WTC11 (cell line): ENCODE measurements around the gene DCTN2. TPM values are rescaled to one million over a fixed set of nuclear protein-coding genes. Genes with fewer than 3 reads are reported as not detected.

ENCODE experiments used
- ATAC-seq: fragments of 200-7000 bp; cut with Tn5 transposase; 2 replicates; pipeline ENCODE4 v1.10.0; 2021; ENCODE audit warnings: mild to moderate bottlenecking, moderate library complexity
- CTCF ChIA-PET: fragments of 300-600 bp; sonication (Branson Sonifier 250); formaldehyde crosslinking; loops from one replicate; lab custom pipeline; 2021; ENCODE audit warnings: antibody characterized with exemption; lab: Charles Lee
- POLR2A ChIA-PET: fragments of 350-600 bp; sonication (Branson Sonifier 250); formaldehyde crosslinking; loops from one replicate; lab custom pipeline; 2021; ENCODE audit warnings: antibody characterized with exemption; lab: Charles Lee
- DNase-seq: peaks from one replicate; pipeline ENCODE4 v3.0.0; 2021; ENCODE audit warnings: low spot score
- H3K27ac Mint-ChIP-seq: 2 replicates; pipeline ENCODE4 v1.8.0; 2021; ENCODE audit warnings: mixed read lengths
- H3K27me3 Mint-ChIP-seq: 2 replicates; pipeline ENCODE4 v1.8.0; 2021; ENCODE audit warnings: low read depth, mild to moderate bottlenecking, moderate library complexity, mixed read lengths
- H3K36me3 Mint-ChIP-seq: 2 replicates; pipeline ENCODE4 v1.8.0; 2021; ENCODE audit warnings: mixed read lengths
- H3K4me1 Mint-ChIP-seq: 2 replicates; pipeline ENCODE4 v1.8.0; 2022; ENCODE audit warnings: mixed read lengths
- H3K4me3 Mint-ChIP-seq: 2 replicates; pipeline ENCODE4 v1.8.0; 2021; ENCODE audit warnings: mild to moderate bottlenecking, moderate library complexity, mixed read lengths
- H3K9me3 Mint-ChIP-seq: 2 replicates; pipeline ENCODE4 v1.8.0; 2021; ENCODE audit warnings: mixed read lengths
- CBFB ChIP-seq: sonication (generic); formaldehyde crosslinking; IDR thresholded peaks from 2 replicates; pipeline ENCODE4 v1.8.1; 2022; ENCODE audit warnings: mild to moderate bottlenecking, low read depth, missing genetic modification reagents
- CREM ChIP-seq: sonication (generic); formaldehyde crosslinking; IDR thresholded peaks from 2 replicates; pipeline ENCODE4 v1.8.1; 2022; ENCODE audit warnings: mild to moderate bottlenecking, missing genetic modification reagents, moderate library complexity
- ELF4 ChIP-seq: sonication (generic); formaldehyde crosslinking; IDR thresholded peaks from 2 replicates; pipeline ENCODE4 v1.8.1; 2022; ENCODE audit warnings: low read depth, mild to moderate bottlenecking, moderate library complexity, missing genetic modification reagents
- ETV6 ChIP-seq: sonication (generic); formaldehyde crosslinking; IDR thresholded peaks from 2 replicates; pipeline ENCODE4 v1.8.1; 2022; ENCODE audit warnings: mild to moderate bottlenecking, missing genetic modification reagents
- FOXP1 ChIP-seq: sonication (generic); formaldehyde crosslinking; IDR thresholded peaks from 2 replicates; pipeline ENCODE4 v1.8.0; 2022; ENCODE audit warnings: missing genetic modification reagents, mild to moderate bottlenecking, moderate library complexity, borderline replicate concordance
- GRHL2 ChIP-seq: fragments of 250-450 bp; sonication (Bioruptor Pico); IDR thresholded peaks from 2 replicates; pipeline ENCODE4 v1.8.0; 2022; ENCODE audit warnings: mild to moderate bottlenecking, moderate library complexity; ENCODE audit not compliant: insufficient replicate concordance, severe bottlenecking
- IRF2 ChIP-seq: sonication (generic); formaldehyde crosslinking; IDR thresholded peaks from 2 replicates; pipeline ENCODE4 v1.8.0; 2022; ENCODE audit warnings: low read depth, missing genetic modification reagents, borderline replicate concordance
- MYBL2 ChIP-seq: sonication (generic); formaldehyde crosslinking; IDR thresholded peaks from 2 replicates; pipeline ENCODE4 v1.8.1; 2023; ENCODE audit warnings: mild to moderate bottlenecking, moderate library complexity, missing genetic modification reagents
- OVOL2 ChIP-seq: fragments of 250-450 bp; sonication (Bioruptor Pico); IDR thresholded peaks from 2 replicates; pipeline ENCODE4 v1.9.0; 2021; ENCODE audit warnings: mild to moderate bottlenecking, borderline replicate concordance
- RELA ChIP-seq: sonication (generic); formaldehyde crosslinking; IDR thresholded peaks from 2 replicates; pipeline ENCODE4 v1.8.1; 2022; ENCODE audit warnings: missing genetic modification reagents, mild to moderate bottlenecking, borderline replicate concordance
- TEAD1 ChIP-seq: sonication (generic); formaldehyde crosslinking; IDR thresholded peaks from 2 replicates; pipeline ENCODE4 v1.8.0; 2022; ENCODE audit warnings: mild to moderate bottlenecking, missing genetic modification reagents
- ZNF317 ChIP-seq: sonication (generic); formaldehyde crosslinking; IDR thresholded peaks from 2 replicates; pipeline ENCODE4 v1.8.1; 2023; ENCODE audit warnings: low read depth, mild to moderate bottlenecking, moderate library complexity, missing genetic modification reagents, borderline replicate concordance
- total RNA-seq: library from RNA; stranded (reverse); gene quantifications from 3 replicates; pipeline ENCODE4 v1.2.3, GENCODE V29; 2021
- TF ChIP-seq, protein P1 (sequence below): fragments of 250-450 bp; sonication (Bioruptor Pico); IDR thresholded peaks from 2 replicates; pipeline ENCODE4 v1.9.0; 2021; ENCODE audit warnings: moderate library complexity, mild to moderate bottlenecking, inconsistent platforms, borderline replicate concordance
- TF ChIP-seq, protein P2 (sequence below): sonication (generic); formaldehyde crosslinking; IDR thresholded peaks from 2 replicates; pipeline ENCODE4 v1.8.1; 2023; ENCODE audit warnings: mild to moderate bottlenecking, missing genetic modification reagents, moderate library complexity
- TF ChIP-seq, protein P3 (sequence below): sonication (generic); formaldehyde crosslinking; IDR thresholded peaks from 2 replicates; pipeline ENCODE4 v1.8.0; 2023; ENCODE audit warnings: missing genetic modification reagents
- TF ChIP-seq, protein P4 (sequence below): fragments of 250-450 bp; sonication (Bioruptor Pico); IDR thresholded peaks from 2 replicates; pipeline ENCODE4 v1.9.0; 2021; ENCODE audit warnings: mild to moderate bottlenecking
- TF ChIP-seq, protein P5 (sequence below): fragments of 250-450 bp; sonication (Bioruptor Pico); IDR thresholded peaks from 2 replicates; pipeline ENCODE4 v1.9.0; 2021; ENCODE audit warnings: mild to moderate bottlenecking
- TF ChIP-seq, protein P6 (sequence below): sonication (generic); formaldehyde crosslinking; conservative IDR thresholded peaks from 2 replicates; pipeline ENCODE4 v1.8.1; 2022; ENCODE audit warnings: mild to moderate bottlenecking, missing genetic modification reagents
- TF ChIP-seq, protein P7 (sequence below): sonication (generic); formaldehyde crosslinking; IDR thresholded peaks from 2 replicates; pipeline ENCODE4 v1.8.0; 2023; ENCODE audit warnings: mild to moderate bottlenecking, missing genetic modification reagents
- TF ChIP-seq, protein P8 (sequence below): sonication (generic); formaldehyde crosslinking; IDR thresholded peaks from 2 replicates; pipeline ENCODE4 v1.8.1; 2023; ENCODE audit warnings: mild to moderate bottlenecking, missing genetic modification reagents
- TF ChIP-seq, protein P9 (sequence below): sonication (generic); formaldehyde crosslinking; IDR thresholded peaks from 2 replicates; pipeline ENCODE4 v1.8.0; 2022; ENCODE audit warnings: mild to moderate bottlenecking, missing genetic modification reagents

DCTN2 gene
- total RNA-seq, 1 experiment from 2014 or later = 93.5 TPM

DNA sequence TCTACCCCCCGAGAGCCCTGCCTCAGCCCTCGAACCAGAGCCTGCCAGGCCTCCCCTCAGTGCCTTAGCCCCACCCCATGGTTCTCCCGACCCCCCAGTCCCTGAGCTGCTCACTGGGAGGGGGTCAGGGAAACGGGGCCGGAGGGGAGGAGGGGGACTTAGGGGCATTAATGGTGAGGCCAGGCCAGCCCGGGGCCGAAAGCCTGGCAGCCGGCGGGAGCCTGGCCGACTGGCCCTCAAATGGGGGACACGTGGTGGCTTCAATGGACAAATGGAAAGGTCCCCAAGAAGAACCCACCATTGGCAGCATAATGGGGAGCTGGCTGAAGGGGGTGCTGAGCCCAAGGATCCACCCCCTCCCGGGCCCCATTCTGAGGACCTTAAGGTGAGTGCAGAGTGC, 18.8 kb downstream of the DCTN2 start:
- Mint-ChIP-seq H3K36me3 (peaks cover 38% of the 10 kb centered on the region), H3K4me1 (peaks cover 14% of the 10 kb centered on the region), H3K9me3 (no peaks in the 10 kb centered on the region), H3K27me3 (no peaks in the 10 kb centered on the region), H3K4me3 (no peak overlapping the region), H3K27ac (no peak overlapping the region)
- ChIA-PET CTCF (interaction anchor here (1.4 kb wide), 1 partner anchor 55 kb away, joined by 3 read pairs; no protein-coding TSS in a partner anchor), POLR2A (interaction anchor here (1.0 kb wide), 1 partner anchor 8 kb away, joined by 3 read pairs; no protein-coding TSS in a partner anchor)
- ATAC-seq (no peak), DNase-seq (no peak)
- TF ChIP-seq GRHL2 (CRISPR knock-in tag) = no peak
- TF ChIP-seq MYBL2 (CRISPR knock-in tag) = no peak
- TF ChIP-seq, protein P1, sequence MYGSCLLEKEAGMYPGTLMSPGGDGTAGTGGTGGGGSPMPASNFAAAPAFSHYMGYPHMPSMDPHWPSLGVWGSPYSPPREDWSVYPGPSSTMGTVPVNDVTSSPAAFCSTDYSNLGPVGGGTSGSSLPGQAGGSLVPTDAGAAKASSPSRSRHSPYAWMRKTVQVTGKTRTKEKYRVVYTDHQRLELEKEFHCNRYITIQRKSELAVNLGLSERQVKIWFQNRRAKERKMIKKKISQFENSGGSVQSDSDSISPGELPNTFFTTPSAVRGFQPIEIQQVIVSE (CRISPR knock-in tag) = no peak
- TF ChIP-seq, protein P2, sequence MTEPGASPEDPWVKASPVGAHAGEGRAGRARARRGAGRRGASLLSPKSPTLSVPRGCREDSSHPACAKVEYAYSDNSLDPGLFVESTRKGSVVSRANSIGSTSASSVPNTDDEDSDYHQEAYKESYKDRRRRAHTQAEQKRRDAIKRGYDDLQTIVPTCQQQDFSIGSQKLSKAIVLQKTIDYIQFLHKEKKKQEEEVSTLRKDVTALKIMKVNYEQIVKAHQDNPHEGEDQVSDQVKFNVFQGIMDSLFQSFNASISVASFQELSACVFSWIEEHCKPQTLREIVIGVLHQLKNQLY (CRISPR knock-in tag) = no peak
- TF ChIP-seq, protein P3, sequence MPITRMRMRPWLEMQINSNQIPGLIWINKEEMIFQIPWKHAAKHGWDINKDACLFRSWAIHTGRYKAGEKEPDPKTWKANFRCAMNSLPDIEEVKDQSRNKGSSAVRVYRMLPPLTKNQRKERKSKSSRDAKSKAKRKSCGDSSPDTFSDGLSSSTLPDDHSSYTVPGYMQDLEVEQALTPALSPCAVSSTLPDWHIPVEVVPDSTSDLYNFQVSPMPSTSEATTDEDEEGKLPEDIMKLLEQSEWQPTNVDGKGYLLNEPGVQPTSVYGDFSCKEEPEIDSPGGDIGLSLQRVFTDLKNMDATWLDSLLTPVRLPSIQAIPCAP = no peak
- TF ChIP-seq, protein P4, sequence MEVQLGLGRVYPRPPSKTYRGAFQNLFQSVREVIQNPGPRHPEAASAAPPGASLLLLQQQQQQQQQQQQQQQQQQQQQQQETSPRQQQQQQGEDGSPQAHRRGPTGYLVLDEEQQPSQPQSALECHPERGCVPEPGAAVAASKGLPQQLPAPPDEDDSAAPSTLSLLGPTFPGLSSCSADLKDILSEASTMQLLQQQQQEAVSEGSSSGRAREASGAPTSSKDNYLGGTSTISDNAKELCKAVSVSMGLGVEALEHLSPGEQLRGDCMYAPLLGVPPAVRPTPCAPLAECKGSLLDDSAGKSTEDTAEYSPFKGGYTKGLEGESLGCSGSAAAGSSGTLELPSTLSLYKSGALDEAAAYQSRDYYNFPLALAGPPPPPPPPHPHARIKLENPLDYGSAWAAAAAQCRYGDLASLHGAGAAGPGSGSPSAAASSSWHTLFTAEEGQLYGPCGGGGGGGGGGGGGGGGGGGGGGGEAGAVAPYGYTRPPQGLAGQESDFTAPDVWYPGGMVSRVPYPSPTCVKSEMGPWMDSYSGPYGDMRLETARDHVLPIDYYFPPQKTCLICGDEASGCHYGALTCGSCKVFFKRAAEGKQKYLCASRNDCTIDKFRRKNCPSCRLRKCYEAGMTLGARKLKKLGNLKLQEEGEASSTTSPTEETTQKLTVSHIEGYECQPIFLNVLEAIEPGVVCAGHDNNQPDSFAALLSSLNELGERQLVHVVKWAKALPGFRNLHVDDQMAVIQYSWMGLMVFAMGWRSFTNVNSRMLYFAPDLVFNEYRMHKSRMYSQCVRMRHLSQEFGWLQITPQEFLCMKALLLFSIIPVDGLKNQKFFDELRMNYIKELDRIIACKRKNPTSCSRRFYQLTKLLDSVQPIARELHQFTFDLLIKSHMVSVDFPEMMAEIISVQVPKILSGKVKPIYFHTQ = no peak
- TF ChIP-seq, protein P5, sequence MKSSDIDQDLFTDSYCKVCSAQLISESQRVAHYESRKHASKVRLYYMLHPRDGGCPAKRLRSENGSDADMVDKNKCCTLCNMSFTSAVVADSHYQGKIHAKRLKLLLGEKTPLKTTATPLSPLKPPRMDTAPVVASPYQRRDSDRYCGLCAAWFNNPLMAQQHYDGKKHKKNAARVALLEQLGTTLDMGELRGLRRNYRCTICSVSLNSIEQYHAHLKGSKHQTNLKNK (CRISPR knock-in tag) = no peak
- no peak for TF ChIP-seq IRF2 (CRISPR knock-in tag)
- TF ChIP-seq ETV6 (CRISPR knock-in tag) = no peak
- no peak for TF ChIP-seq CREM (CRISPR knock-in tag)
- TF ChIP-seq, protein P6, sequence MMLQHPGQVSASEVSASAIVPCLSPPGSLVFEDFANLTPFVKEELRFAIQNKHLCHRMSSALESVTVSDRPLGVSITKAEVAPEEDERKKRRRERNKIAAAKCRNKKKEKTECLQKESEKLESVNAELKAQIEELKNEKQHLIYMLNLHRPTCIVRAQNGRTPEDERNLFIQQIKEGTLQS = no peak
- TF ChIP-seq OVOL2 = no peak

DNA sequence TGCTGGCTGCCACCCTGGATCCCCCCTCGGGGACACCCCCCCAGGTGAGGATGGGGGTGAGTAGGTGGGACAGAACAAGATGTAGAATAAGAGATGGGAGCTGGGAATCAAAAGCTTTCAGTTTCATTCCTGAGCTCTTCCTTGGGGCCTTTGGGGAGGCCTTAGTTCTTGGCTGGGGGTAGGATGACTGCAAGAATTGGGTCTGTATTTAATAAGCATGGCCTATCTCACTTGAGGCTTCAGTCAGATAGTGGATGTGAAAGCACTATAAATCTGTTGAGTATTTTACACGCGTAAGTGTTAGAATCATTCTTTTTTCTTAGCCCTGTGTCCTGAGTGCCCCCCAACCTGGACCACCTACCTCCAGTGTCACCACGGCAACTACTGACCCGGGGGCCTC, 19.8 kb downstream of the DCTN2 start:
- no peak for DNase-seq
- H3K36me3 Mint-ChIP-seq = peaks cover 28% of the 10 kb centered on the region

DNA sequence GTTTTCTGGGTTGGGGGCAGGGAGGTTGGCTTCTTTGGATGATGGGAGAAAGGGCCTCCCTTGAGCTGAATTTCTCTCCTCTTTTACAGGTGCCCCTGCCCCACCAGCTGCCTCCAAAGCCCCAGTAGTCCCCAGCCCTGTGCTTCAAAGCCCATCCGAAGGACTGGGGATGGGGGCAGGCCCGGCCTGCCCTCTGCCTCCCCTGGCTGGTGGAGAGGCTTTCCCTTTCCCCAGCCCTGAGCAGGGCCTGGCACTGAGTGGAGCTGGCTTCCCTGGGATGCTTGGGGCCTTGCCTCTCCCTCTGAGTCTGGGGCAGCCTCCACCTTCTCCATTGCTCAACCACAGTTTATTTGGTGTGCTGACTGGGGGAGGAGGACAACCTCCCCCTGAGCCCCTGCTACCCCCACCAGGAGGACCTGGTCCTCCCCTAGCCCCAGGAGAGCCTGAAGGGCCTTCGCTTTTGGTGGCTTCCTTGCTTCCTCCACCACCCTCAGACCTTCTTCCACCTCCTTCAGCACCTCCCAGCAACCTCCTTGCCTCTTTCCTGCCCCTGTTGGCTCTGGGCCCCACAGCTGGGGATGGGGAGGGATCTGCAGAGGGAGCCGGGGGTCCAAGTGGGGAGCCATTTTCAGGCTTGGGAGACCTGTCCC, 20.4 kb downstream of the DCTN2 start:
- POLR2A ChIA-PET = interaction anchor here (0.6 to 0.8 kb wide), 2 partner anchors 11 to 64 kb away, joined by 3 to 6 read pairs; partner anchors contain the start of gene PIP4K2C
- ATAC-seq = no peak

More for the DNA sequence above, 19.8 kb downstream of the DCTN2 start:
- CTCF ChIA-PET = interaction anchor here (1.4 kb wide), 1 partner anchor 56 kb away, joined by 3 read pairs; no protein-coding TSS in a partner anchor
- Mint-ChIP-seq H3K4me3 (no peak overlapping the region), H3K4me1 (peaks cover 16% of the 10 kb centered on the region)
- POLR2A ChIA-PET = interaction anchor here (0.6 to 0.8 kb wide), 2 partner anchors 10 to 64 kb away, joined by 3 to 6 read pairs; partner anchors contain the start of gene PIP4K2C
- no peak for TF ChIP-seq ELF4 (CRISPR knock-in tag)
- TF ChIP-seq TEAD1 (CRISPR knock-in tag) = no peak
- no peak for TF ChIP-seq ZNF317 (CRISPR knock-in tag)
- no peak for TF ChIP-seq OVOL2
- no peak for TF ChIP-seq CBFB
- TF ChIP-seq, all 79 proteins: peak for 0
- Mint-ChIP-seq H3K27me3 (no peaks in the 10 kb centered on the region), H3K27ac (no peak overlapping the region), H3K9me3 (no peaks in the 10 kb centered on the region)
- ATAC-seq = no peak

More for the DNA sequence above, 20.4 kb downstream of the DCTN2 start:
- no peak for DNase-seq
- Mint-ChIP-seq H3K4me1 (peaks cover 21% of the 10 kb centered on the region), H3K27me3 (peaks cover 1% of the 10 kb centered on the region; the same call in 1 of the 2 replicates), H3K27ac (no peak overlapping the region), H3K36me3 (peaks cover 22% of the 10 kb centered on the region), H3K4me3 (no peak overlapping the region), H3K9me3 (no peaks in the 10 kb centered on the region)
- CTCF ChIA-PET = interaction anchor here (1.1 to 1.4 kb wide), 2 partner anchors 57 to 200 kb away, joined by 3 to 4 read pairs; no protein-coding TSS in a partner anchor
- TF ChIP-seq, protein P7, sequence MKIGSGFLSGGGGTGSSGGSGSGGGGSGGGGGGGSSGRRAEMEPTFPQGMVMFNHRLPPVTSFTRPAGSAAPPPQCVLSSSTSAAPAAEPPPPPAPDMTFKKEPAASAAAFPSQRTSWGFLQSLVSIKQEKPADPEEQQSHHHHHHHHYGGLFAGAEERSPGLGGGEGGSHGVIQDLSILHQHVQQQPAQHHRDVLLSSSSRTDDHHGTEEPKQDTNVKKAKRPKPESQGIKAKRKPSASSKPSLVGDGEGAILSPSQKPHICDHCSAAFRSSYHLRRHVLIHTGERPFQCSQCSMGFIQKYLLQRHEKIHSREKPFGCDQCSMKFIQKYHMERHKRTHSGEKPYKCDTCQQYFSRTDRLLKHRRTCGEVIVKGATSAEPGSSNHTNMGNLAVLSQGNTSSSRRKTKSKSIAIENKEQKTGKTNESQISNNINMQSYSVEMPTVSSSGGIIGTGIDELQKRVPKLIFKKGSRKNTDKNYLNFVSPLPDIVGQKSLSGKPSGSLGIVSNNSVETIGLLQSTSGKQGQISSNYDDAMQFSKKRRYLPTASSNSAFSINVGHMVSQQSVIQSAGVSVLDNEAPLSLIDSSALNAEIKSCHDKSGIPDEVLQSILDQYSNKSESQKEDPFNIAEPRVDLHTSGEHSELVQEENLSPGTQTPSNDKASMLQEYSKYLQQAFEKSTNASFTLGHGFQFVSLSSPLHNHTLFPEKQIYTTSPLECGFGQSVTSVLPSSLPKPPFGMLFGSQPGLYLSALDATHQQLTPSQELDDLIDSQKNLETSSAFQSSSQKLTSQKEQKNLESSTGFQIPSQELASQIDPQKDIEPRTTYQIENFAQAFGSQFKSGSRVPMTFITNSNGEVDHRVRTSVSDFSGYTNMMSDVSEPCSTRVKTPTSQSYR (CRISPR knock-in tag) = no peak
- TF ChIP-seq, protein P8, sequence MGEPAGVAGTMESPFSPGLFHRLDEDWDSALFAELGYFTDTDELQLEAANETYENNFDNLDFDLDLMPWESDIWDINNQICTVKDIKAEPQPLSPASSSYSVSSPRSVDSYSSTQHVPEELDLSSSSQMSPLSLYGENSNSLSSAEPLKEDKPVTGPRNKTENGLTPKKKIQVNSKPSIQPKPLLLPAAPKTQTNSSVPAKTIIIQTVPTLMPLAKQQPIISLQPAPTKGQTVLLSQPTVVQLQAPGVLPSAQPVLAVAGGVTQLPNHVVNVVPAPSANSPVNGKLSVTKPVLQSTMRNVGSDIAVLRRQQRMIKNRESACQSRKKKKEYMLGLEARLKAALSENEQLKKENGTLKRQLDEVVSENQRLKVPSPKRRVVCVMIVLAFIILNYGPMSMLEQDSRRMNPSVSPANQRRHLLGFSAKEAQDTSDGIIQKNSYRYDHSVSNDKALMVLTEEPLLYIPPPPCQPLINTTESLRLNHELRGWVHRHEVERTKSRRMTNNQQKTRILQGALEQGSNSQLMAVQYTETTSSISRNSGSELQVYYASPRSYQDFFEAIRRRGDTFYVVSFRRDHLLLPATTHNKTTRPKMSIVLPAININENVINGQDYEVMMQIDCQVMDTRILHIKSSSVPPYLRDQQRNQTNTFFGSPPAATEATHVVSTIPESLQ = no peak
- TF ChIP-seq FOXP1 (CRISPR knock-in tag) = no peak
- no peak for TF ChIP-seq RELA (CRISPR knock-in tag)
- TF ChIP-seq, protein P9, sequence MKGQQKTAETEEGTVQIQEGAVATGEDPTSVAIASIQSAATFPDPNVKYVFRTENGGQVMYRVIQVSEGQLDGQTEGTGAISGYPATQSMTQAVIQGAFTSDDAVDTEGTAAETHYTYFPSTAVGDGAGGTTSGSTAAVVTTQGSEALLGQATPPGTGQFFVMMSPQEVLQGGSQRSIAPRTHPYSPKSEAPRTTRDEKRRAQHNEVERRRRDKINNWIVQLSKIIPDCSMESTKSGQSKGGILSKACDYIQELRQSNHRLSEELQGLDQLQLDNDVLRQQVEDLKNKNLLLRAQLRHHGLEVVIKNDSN (CRISPR knock-in tag) = no peak
